Measurements from ENCODE around the gene PDE6C.

GRCh38 chr10:93673791-93674190, 61.5 kb downstream of the PDE6C start:
- no peak for TF ChIP-seq CTCF (IDR thresholded peaks at IDR 0.05)
- TF ChIP-seq SIN3A (IDR thresholded peaks at IDR 0.05; ENCODE audit: borderline replicate concordance, low read depth, low read length), result no peak

Measured in SK-N-SH (cell line).